Lung (tissue), 12 donors: ENCODE measurements around the gene COL18A1. TPM values are rescaled to one million over a fixed set of nuclear protein-coding genes. Genes with fewer than 3 reads are reported as not detected.
"Not testable (repeated sequence)": the region's sequence is repeated elsewhere in the genome, so short reads cannot be mapped to it uniquely, and the experiment has no call there.

Experiments
- ATAC-seq: fragments of 200-7000 bp; cut with Tn5 transposase; one replicate; pipeline ENCODE4 v1.9.1; 2020; ENCODE audit warnings: moderate number of reproducible peaks; ENCODE audit not compliant: insufficient read depth, low FRiP score
- DNase-seq, 3 donors: peaks; one replicate each; pipeline ENCODE4 v3.0.0-alpha.2; 2013 to 2017
- H3K27ac ChIP-seq, 2 donors: one replicate each; pipeline ENCODE4 v1.5.1; 2013; ENCODE audit warnings: mild to moderate bottlenecking in 2 of 2, moderate library complexity in 2 of 2, control low read depth in 1 of 2, inconsistent platforms in 1 of 2, low read depth in 1 of 2, low read length in 1 of 2
- H3K27me3 ChIP-seq, 3 donors: one replicate each; pipeline ENCODE4 v1.5.1; 2013; ENCODE audit warnings: low read length in 2 of 3; ENCODE audit not compliant: control insufficient read depth in 3 of 3, insufficient read depth in 3 of 3
- H3K36me3 ChIP-seq, 4 donors: one replicate each; pipeline ENCODE4 v1.5.1; 2013; ENCODE audit warnings: low read length in 4 of 4, mild to moderate bottlenecking in 1 of 4, moderate library complexity in 1 of 4; ENCODE audit not compliant: control insufficient read depth in 4 of 4, insufficient read depth in 4 of 4
- H3K4me1 ChIP-seq, 5 donors: one replicate each; pipeline ENCODE4 v1.5.1; 2013; ENCODE audit warnings: low read length in 5 of 5, mild to moderate bottlenecking in 2 of 5, moderate library complexity in 1 of 5; ENCODE audit not compliant: control insufficient read depth in 5 of 5, insufficient read depth in 5 of 5
- H3K4me3 ChIP-seq: one replicate; pipeline ENCODE4 v1.5.1; 2013; ENCODE audit warnings: mild to moderate bottlenecking, control low read depth, moderate library complexity
- H3K9ac ChIP-seq, 2 donors: one replicate each; pipeline ENCODE4 v1.5.1; 2013; ENCODE audit warnings: low read length in 2 of 2, control low read depth in 1 of 2; ENCODE audit not compliant: insufficient read depth in 1 of 2
- H3K9me3 ChIP-seq, 4 donors: one replicate each; pipeline ENCODE4 v1.5.1; 2013; ENCODE audit warnings: low read length in 3 of 4, mild to moderate bottlenecking in 1 of 4, moderate library complexity in 1 of 4; ENCODE audit not compliant: control insufficient read depth in 4 of 4, insufficient read depth in 3 of 4
- CTCF ChIP-seq: IDR thresholded peaks from 2 replicates; pipeline ENCODE4 v1.5.1; 2012; ENCODE audit warnings: mild to moderate bottlenecking; ENCODE audit errors: control extremely low read depth, extremely low read depth
- WGBS, 2 donors: extraction: QIAGEN DNeasy Blood & Tissue Kit; methylation state at CpG; one replicate each; pipeline ENCODE4 v1.1.7; 2013; 5-methylcytosine and 5-hydroxymethylcytosine counted together
- polyA plus RNA-seq, 2 donors: library from polyadenylated mRNA; stranded (reverse); fragments of 200-250 nt; gene quantifications; one replicate each; pipeline ENCODE4 v1.2.1, GENCODE V29; 2013
- total RNA-seq, 2 donors: library from RNA; depleted of rRNA in 1 of 2; stranded (reverse); fragments of >200 nt in 1 of 2; gene quantifications; one replicate each; pipeline ENCODE4 v1.2.1, GENCODE V29; 2014 to 2021
- donor health status: control.
- donor health status: control.
- donor health status: Bipolar disorder and iron deficiency.
- donor health status: healthy.
- donor health status: DM: yes; HTN: yes; CAD: no.

Gene COL18A1
- total and polyA plus RNA-seq, 4 donors = 42.7 to 102 (median 45.8) TPM

DNA sequence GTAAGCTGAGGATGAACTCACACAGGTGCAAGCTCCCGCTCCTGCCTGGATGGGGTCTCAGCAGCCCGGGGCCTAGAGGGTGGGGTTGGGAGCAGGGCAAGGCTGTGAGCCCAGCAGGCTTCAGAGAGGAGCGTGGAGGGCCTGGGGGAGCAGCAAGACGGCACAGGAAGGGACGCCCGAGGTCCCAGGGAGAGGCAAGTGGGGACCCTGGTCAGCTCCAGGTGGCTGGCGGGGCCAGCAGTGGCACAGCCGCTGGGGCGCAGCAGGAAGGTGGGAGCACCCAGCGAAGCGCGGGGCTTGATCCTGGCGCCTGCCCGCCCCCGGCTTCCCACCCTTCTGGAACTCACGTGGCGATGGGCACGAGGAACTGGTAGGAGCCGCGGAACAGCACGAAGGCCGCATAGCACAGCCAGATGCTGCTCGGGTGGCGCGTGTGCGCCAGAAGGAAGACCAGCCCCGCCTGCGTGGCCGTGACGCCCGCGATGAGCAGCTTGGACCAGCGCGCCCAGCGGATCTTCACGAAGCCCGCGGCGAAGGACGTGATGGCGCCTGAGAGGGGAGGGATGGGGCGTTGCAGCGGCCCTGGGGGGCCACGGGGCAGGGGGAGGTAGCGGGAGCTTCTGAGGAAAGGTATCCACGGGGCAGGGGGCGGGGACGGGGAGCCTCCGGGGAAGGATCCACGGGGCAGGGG is 125.6 kb downstream of the COL18A1 start:
- no peak overlapping the region for H3K9ac ChIP-seq
- 96 to 98% methylated on average over 50 of the region's 50 CpGs for WGBS, 2 donors
- H3K36me3 ChIP-seq = peaks cover 0 to 10% (median 7%) of the 10 kb centered on the region in 4 donors
- H3K4me3 ChIP-seq = no peak overlapping the region
- H3K9me3 ChIP-seq = no peaks in the 10 kb centered on the region
- no peaks in the 10 kb centered on the region for H3K27me3 ChIP-seq
- no peak overlapping the region for H3K27ac ChIP-seq
- no peak for ATAC-seq
- H3K4me1 ChIP-seq = peaks cover 0 to 26% (median 13%) of the 10 kb centered on the region in 5 donors
- no peak for DNase-seq
- no peak for TF ChIP-seq CTCF

DNA sequence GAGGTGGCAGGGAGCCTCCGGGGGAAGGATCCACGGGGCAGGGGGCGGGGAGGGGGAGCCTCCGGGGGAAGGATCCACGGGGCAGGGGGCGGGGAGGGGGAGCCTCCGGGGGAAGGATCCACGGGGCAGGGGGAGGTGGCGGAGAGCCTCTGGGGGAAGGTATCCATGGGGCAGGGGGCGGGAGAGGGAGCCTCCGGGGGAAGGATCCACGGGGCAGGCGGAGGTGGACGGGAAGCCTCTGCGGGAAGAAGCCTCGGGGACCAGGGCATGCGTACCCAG is 126.1 kb downstream of the COL18A1 start:
- ATAC-seq, H3K27me3 ChIP-seq, H3K9me3 ChIP-seq, H3K27ac ChIP-seq, H3K4me3 ChIP-seq, DNase-seq, H3K9ac ChIP-seq: not testable (repeated sequence)
- Histone ChIP-seq H3K36me3 (peaks cover 0 to 10% (median 7%) of the 10 kb centered on the region in 4 donors), H3K4me1 (peaks cover 0 to 26% (median 11%) of the 10 kb centered on the region in 5 donors)
- 98% methylated on average over 14 to 17 of the region's 17 CpGs for WGBS, 2 donors

DNA sequence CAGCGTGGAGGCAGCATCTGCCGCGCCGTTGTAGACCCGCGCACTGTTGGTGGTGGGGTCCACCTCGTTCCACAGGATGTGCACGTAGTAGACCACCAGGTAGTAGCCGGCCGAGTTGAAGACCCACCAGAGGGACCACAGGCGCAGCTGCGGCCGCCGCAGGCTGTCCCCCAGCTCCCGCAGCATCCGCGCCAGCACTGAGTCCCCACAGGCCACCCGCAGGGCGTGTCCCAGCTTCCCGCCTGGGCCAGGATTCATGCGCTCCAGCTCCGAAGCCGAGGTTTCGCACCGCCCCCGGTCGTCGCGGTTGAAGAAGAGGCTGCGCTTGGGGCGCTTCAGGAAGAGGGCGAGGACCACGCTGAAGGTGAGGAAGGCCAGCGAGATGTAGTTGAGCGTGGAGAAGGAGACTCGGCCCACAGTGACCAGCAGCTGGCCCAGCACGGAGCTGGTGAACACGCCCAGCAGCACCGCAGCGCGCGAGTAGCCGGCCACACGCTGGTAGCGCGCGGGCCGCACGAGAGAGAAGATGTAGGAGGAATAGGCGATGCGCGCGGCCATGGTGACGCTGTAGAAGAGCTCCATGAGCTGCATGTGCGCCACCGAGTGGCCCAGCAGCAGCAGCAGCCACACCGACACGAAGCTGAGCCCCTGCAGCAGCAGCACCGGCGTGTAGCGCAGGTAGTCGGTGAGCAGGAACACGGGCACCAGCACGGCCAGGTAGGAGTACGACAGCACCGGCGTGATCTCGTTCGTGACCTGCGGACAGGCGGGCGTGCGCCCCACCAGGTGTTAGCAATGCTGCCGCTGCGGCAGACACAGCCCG is 126.6 kb downstream of the COL18A1 start:
- no peak overlapping the region for H3K9ac ChIP-seq
- no peak overlapping the region for H3K4me3 ChIP-seq
- 98 to 99% methylated on average over 70 to 76 of the region's 76 CpGs for whole genome bisulfite sequencing, 2 donors
- DNase-seq = no peak
- H3K27ac ChIP-seq = no peak overlapping the region
- H3K4me1 ChIP-seq = peaks cover 0 to 26% (median 11%) of the 10 kb centered on the region in 5 donors
- no peaks in the 10 kb centered on the region for H3K9me3 ChIP-seq
- TF ChIP-seq CTCF = no peak
- H3K36me3 ChIP-seq = peaks cover 0 to 10% (median 7%) of the 10 kb centered on the region in 4 donors
- no peaks in the 10 kb centered on the region for H3K27me3 ChIP-seq
- ATAC-seq = no peak

DNA sequence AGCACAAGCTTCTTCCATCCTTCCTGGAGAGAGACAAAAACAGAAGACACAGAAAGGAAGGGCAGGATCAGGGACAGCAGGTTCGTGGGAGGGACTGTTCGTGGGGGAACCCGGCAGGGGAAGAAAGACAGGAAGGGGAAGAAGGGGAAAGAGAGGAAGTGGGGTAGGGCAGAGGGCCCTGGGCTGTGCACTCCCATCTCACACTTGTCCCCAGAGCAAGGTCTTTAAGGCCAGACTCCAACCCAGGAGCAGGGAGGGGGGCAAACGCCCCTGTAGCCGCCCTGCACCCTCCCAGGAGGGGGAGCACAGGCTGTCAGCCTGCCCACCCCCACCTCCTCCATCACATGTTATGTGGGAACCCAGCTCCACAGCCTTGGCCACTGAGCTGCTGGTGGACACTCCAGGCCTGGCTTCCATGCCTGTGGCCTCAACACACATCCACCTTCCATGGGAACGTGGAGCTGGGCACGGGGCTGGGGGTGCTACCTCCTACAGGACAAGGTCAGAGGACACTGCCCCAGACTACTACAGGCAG is 127.9 kb downstream of the COL18A1 start:
- H3K9ac ChIP-seq = no peak overlapping the region
- H3K4me3 ChIP-seq = no peak overlapping the region
- H3K4me1 ChIP-seq = peaks cover 0 to 26% (median 11%) of the 10 kb centered on the region in 5 donors

More for the DNA sequence above, 127.9 kb downstream of the COL18A1 start:
- Histone ChIP-seq H3K36me3 (peaks cover 0 to 10% (median 8%) of the 10 kb centered on the region in 4 donors), H3K9me3 (no peaks in the 10 kb centered on the region), H3K27ac (peak overlapping the region in 1 of 2 donors; percentile 2), H3K27me3 (no peaks in the 10 kb centered on the region)
- TF ChIP-seq CTCF = no peak
- ATAC-seq (no peak), DNase-seq (no peak)
- WGBS, 2 donors = 36 to 44% methylated on average over 7 of the region's 7 CpGs
